BLaER1 treated with 17β-estradiol and CSF1 and Interleukin-3, amounts not matched to agents 10 nM and 100 nM (cell line): Measurements from ENCODE around the gene RASD2.

Experiments
- H3K27ac ChIP-seq, 11 experiments: shearing (Covaris generic); formaldehyde crosslinking; 2 replicates each; pipeline ENCODE4 v1.8.1; 2022
- H3K27me3 ChIP-seq, 11 experiments: shearing (Covaris generic); formaldehyde crosslinking; 2 replicates each; pipeline ENCODE4 v1.8.1; 2022
- H3K36me3 ChIP-seq, 11 experiments: shearing (Covaris generic); formaldehyde crosslinking; 2 replicates each; pipeline ENCODE4 v1.8.1; 2022
- H3K4me1 ChIP-seq, 10 experiments: shearing (Covaris generic); formaldehyde crosslinking; 2 replicates each; pipeline ENCODE4 v1.8.1; 2022
- H3K4me2 ChIP-seq, 11 experiments: shearing (Covaris generic); formaldehyde crosslinking; 2 replicates each; pipeline ENCODE4 v1.8.1; 2022
- H3K4me3 ChIP-seq, 10 experiments: shearing (Covaris generic); formaldehyde crosslinking; 2 replicates each; pipeline ENCODE4 v1.8.1; 2022
- H3K9ac ChIP-seq, 11 experiments: shearing (Covaris generic); formaldehyde crosslinking; 2 replicates each; pipeline ENCODE4 v1.8.1; 2022
- H3K9me3 ChIP-seq, 11 experiments: shearing (Covaris generic); formaldehyde crosslinking; replicated peaks in 1 of 11; 2 replicates each; pipeline ENCODE4 v1.8.1; 2022
- H4K20me1 ChIP-seq, 11 experiments: shearing (Covaris generic); formaldehyde crosslinking; 2 replicates each; pipeline ENCODE4 v1.8.1; 2022
- Cebpa-rat ChIP-seq, 11 experiments: shearing (Covaris generic); IDR thresholded peaks; 2 replicates each; pipeline ENCODE4 v1.8.1; 2022

Gene RASD2

GRCh38 chr22:35549328-35549727 lies 8.7 kb downstream of the RASD2 start:
- H3K4me1 ChIP-seq = peaks cover 5 to 69% (median 53%) of the 10 kb centered on the region in 10 experiments; a peak in 19 of 20 replicates
- H3K4me3 ChIP-seq = no peak overlapping the region
- 0 out of 22 replicates have a peak overlapping the region, but pooled peaks of 1 of the 11 experiments have one; percentile 10 for H3K27ac ChIP-seq
- 0 out of 22 replicates have a peak, but pooled peaks cover 0 to 9% (median 0%) of the 10 kb centered on the region in 11 experiments for H3K27me3 ChIP-seq
- H3K36me3 ChIP-seq = no peaks in the 10 kb centered on the region
- peak overlapping the region in 9 of 11 experiments; percentile 45 to 73 (median 57); a peak in 17 of 22 replicates for H3K4me2 ChIP-seq
- H3K9ac ChIP-seq = no peak overlapping the region
- peaks cover 0 to 13% (median 0%) of the 10 kb centered on the region in 11 experiments; a peak in 3 of 22 replicates for H4K20me1 ChIP-seq
- no peak for TF ChIP-seq Cebpa-rat (IDR thresholded peaks at IDR 0.05)
- H3K9me3 ChIP-seq = no peaks in the 10 kb centered on the region

- Histone ChIP-seq H3K4me3 (no peak overlapping the region), H4K20me1 (peaks cover 0 to 18% (median 0%) of the 10 kb centered on the region in 11 experiments; a peak in 4 of 22 replicates), H3K4me1 (peaks cover 9 to 78% (median 66%) of the 10 kb centered on the region in 10 experiments; a peak in 19 of 20 replicates), H3K27ac (peak overlapping the region in 1 of 11 experiments; percentile 5; a peak in 2 of 22 replicates), H3K9me3 (no peaks in the 10 kb centered on the region), H3K27me3 (peaks cover 0 to 19% (median 0%) of the 10 kb centered on the region in 11 experiments; a peak in 2 of 22 replicates), H3K4me2 (peak overlapping the region in 8 of 11 experiments; percentile 56 to 80 (median 73); a peak in 15 of 22 replicates), H3K9ac (no peak overlapping the region; a peak in 1 of 22 replicates), H3K36me3 (no peaks in the 10 kb centered on the region)
- TF ChIP-seq Cebpa-rat (IDR thresholded peaks at IDR 0.05) = no peak
Observed at GRCh38 chr22:35551549-35552177, 11.0 kb downstream of the RASD2 start.

- peaks cover 0 to 18% (median 0%) of the 10 kb centered on the region in 11 experiments; a peak in 4 of 22 replicates for H4K20me1 ChIP-seq
- H3K27ac ChIP-seq = peak overlapping the region in 2 of 11 experiments; percentile 27 to 47; a peak in 2 of 22 replicates
- no peaks in the 10 kb centered on the region for H3K36me3 ChIP-seq
- H3K27me3 ChIP-seq = peaks cover 0 to 19% (median 0%) of the 10 kb centered on the region in 11 experiments; a peak in 2 of 22 replicates
- H3K4me1 ChIP-seq = peaks cover 9 to 78% (median 66%) of the 10 kb centered on the region in 10 experiments; a peak in 19 of 20 replicates
- no peak overlapping the region; a peak in 1 of 22 replicates for H3K9ac ChIP-seq
- H3K4me3 ChIP-seq = no peak overlapping the region; a peak in 1 of 20 replicates
- peak overlapping the region; percentile 43 to 80 (median 68) for H3K4me2 ChIP-seq
- TF ChIP-seq Cebpa-rat (IDR thresholded peaks at IDR 0.05) = no peak
- no peaks in the 10 kb centered on the region for H3K9me3 ChIP-seq
Observed at GRCh38 chr22:35552196-35552842, 11.7 kb downstream of the RASD2 start.

GRCh38 chr22:35552846-35553245 lies 12.2 kb downstream of the RASD2 start:
- Histone ChIP-seq H3K27ac (peak overlapping the region in 2 of 11 experiments; percentile 27 to 47; a peak in 3 of 22 replicates), H3K4me1 (peaks cover 9 to 78% (median 66%) of the 10 kb centered on the region in 10 experiments; a peak in 19 of 20 replicates), H3K4me3 (no peak overlapping the region; a peak in 1 of 20 replicates), H3K27me3 (peaks cover 0 to 19% (median 0%) of the 10 kb centered on the region in 11 experiments; a peak in 2 of 22 replicates), H3K36me3 (no peaks in the 10 kb centered on the region), H3K9me3 (no peaks in the 10 kb centered on the region), H3K4me2 (peak overlapping the region; percentile 43 to 80 (median 68)), H4K20me1 (peaks cover 0 to 18% (median 0%) of the 10 kb centered on the region in 11 experiments; a peak in 4 of 22 replicates), H3K9ac (no peak overlapping the region; a peak in 1 of 22 replicates)
- no peak for TF ChIP-seq Cebpa-rat (IDR thresholded peaks at IDR 0.05)

GRCh38 chr22:35553341-35553740 lies 12.7 kb downstream of the RASD2 start:
- peak overlapping the region in 9 of 11 experiments; percentile 56 to 80 (median 74); a peak in 16 of 22 replicates for H3K4me2 ChIP-seq
- TF ChIP-seq Cebpa-rat (IDR thresholded peaks at IDR 0.05) = no peak

GRCh38 chr22:35554297-35554845 lies 13.7 kb downstream of the RASD2 start:
- Histone ChIP-seq H3K4me1 (peaks cover 15 to 70% (median 59%) of the 10 kb centered on the region in 10 experiments; a peak in 19 of 20 replicates), H3K9ac (0 out of 22 replicates have a peak overlapping the region, but pooled peaks of 2 of the 11 experiments have one; percentile 4 to 12), H3K4me2 (peak overlapping the region; percentile 8 to 80 (median 62); a peak in 19 of 22 replicates), H4K20me1 (peaks cover 0 to 18% (median 0%) of the 10 kb centered on the region in 11 experiments; a peak in 4 of 22 replicates), H3K4me3 (no peak overlapping the region), H3K36me3 (no peaks in the 10 kb centered on the region), H3K9me3 (peaks cover 0 to 5% (median 0%) of the 10 kb centered on the region in 11 experiments; a peak in 3 of 22 replicates), H3K27me3 (peaks cover 0 to 14% (median 0%) of the 10 kb centered on the region in 11 experiments; a peak in 2 of 22 replicates), H3K27ac (no peak overlapping the region)
- no peak for TF ChIP-seq Cebpa-rat (IDR thresholded peaks at IDR 0.05)

More at GRCh38 chr22:35553341-35553740, 12.7 kb downstream of the RASD2 start:
- Histone ChIP-seq H3K4me3 (no peak overlapping the region), H4K20me1 (peaks cover 0 to 18% (median 0%) of the 10 kb centered on the region in 11 experiments; a peak in 4 of 22 replicates), H3K27me3 (peaks cover 0 to 19% (median 0%) of the 10 kb centered on the region in 11 experiments; a peak in 2 of 22 replicates), H3K9me3 (no peaks in the 10 kb centered on the region), H3K36me3 (no peaks in the 10 kb centered on the region), H3K4me1 (peaks cover 14 to 78% (median 67%) of the 10 kb centered on the region in 10 experiments; a peak in 19 of 20 replicates), H3K27ac (0 out of 22 replicates have a peak overlapping the region, but pooled peaks of 2 of the 11 experiments have one; percentile 27 to 47), H3K9ac (0 out of 22 replicates have a peak overlapping the region, but pooled peaks of 1 of the 11 experiments have one; percentile 21)

- Histone ChIP-seq H4K20me1 (peaks cover 0 to 18% (median 0%) of the 10 kb centered on the region in 11 experiments; a peak in 4 of 22 replicates), H3K27me3 (peaks cover 0 to 10% (median 0%) of the 10 kb centered on the region in 11 experiments; a peak in 2 of 22 replicates), H3K4me3 (no peak overlapping the region), H3K4me1 (peaks cover 15 to 62% (median 53%) of the 10 kb centered on the region in 10 experiments; a peak in 19 of 20 replicates), H3K27ac (no peak overlapping the region), H3K9me3 (peaks cover 0 to 5% (median 0%) of the 10 kb centered on the region in 11 experiments; a peak in 3 of 22 replicates), H3K9ac (no peak overlapping the region), H3K4me2 (peak overlapping the region in 9 of 11 experiments; percentile 39 to 80 (median 72); a peak in 17 of 22 replicates), H3K36me3 (no peaks in the 10 kb centered on the region)
- 0 out of 22 replicates have a peak, but pooled peaks of 1 of the 11 experiments have one; percentile 36 for TF ChIP-seq Cebpa-rat (IDR thresholded peaks at IDR 0.05)
Observed at GRCh38 chr22:35555483-35555890, 14.9 kb downstream of the RASD2 start.
